A204.1 (cell line): ENCODE data around the gene GPR107.

Experiments
- FAIRE-seq: peaks from 2 replicates; lab custom pipeline; 2012; peaks lifted over from hg19 to GRCh38; lab: Jason Lieb, UNC

Gene GPR107

DNA sequence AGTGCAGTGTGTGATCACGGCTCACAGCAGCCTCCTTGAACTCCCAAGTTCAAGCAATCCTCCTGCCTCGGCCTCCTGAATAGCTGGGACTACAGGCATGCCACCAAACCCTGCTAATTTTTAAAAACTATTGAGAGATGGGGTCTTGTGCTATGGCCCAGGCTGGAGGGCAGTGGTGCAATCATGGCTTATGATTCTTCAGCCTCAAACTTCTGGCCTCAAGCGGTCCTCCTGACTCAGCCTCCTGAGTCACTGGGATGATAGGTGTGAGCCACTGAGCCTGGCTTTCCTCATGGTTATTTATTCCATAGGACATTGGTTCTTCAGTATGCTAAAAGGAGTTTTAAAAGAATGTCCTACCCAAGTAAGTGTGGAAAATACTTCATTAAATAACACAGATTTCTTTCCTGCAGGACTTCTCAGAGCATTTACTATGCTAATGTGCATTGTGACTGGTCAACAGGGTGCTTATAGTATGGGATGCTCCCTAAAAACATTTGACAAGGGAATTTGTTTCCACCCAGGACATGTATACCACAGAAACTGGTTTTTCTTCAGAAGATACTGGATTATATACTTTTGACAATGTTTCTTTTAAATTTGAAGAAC lies 107.3 kb downstream of the GPR107 start:
- no peak for FAIRE-seq

DNA sequence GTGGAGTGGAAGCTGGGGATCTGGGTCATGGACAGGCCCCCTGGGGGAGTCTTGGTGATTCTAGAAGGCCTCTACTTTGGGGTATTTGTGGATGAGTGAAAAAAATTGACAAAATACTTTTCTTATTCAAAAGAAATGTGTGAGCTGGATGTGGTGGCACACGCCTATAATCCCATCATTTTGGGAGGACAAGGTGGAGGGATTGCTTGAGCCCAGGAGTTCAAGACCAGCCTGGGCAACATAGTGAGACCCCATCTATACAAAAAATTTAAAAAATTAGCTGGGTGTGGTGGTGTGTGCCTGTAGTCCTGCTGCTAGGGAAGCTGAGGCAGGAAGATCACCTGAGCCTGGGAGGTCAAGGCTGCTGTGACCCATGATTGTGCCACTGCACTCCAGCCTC lies 111.9 kb downstream of the GPR107 start:
- no peak for FAIRE-seq

DNA sequence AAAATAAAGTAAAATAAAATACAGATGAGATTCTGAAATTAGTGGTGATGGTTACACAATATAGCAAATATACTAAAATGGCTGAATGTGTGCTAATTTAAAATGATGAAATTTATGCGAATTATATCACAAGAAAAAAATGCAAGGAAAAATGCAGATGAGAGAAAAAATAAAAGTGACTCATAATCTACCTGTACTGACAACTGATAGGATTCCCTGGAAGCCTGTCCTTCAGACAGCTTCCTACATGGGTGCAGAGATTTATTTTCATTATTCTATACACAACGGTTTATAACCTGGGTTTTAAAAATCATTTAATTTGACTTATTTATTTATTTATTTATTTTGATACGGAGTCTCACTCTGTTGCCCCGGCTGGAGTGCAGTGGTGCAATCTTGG lies 112.7 kb downstream of the GPR107 start:
- FAIRE-seq = no peak

DNA sequence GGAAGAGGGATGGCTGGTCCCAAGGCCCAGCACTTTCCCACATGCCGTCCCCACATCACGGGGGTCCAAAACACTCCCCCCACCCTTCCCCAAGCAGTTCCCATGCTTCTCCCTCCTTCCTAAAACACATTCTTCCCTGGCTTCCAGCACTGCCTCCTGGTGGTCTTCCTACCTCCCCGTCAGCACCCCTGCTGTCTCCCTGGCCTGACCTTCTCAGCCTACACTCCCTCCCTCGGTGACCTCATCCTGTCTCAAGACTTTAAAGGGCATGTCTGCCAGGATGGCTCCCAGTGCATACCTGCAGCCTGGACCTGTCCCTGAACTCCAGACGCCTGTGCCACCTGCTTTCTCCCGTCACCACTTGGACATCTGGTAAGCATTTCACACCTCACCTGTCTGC lies 114.2 kb downstream of the GPR107 start:
- FAIRE-seq = no peak

DNA sequence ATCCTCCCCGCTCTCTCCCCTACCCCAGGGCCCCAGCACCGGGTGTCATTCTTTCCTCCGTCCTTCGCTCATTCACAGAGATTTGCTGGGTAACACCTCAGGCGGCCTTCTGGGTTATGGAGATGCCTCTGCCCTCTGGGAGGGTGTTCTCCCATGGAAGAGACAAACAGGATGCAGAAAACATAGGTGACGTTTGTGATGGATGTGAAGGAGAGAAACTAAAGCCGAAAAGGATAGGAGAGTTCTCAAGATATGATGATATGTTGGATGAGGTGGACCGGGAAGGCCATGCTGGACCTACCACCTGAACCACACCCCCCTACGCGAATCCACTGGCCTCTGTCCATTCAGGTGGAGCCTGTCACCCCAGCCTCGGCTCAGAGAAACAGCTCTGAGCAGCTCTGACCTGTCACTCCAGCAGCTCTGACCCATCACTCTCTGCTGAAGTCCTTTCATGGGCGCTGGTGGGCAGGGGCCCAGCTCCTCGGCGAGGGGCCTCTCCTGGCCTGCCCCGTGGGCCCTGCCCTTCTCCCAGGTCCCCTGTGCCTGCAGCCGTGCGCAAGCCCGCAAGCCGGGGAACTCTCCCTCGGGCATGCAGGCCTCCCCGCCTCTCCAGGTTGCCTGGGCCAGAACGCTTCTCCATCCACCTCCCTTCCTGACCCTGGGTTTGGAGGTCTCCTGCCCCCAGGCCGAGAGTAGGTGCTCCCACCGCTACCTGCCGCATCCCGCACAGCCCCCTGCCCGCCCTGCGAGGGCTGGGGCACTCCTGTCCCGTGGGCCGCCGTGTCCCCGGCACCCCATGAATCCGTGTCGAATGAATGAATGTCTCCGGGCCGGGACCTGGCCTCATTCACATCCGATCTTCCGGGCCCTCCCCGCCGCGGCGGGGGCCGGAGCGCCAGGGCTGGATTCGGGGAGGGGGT lies 117.8 kb downstream of the GPR107 start:
- FAIRE-seq = no peak

DNA sequence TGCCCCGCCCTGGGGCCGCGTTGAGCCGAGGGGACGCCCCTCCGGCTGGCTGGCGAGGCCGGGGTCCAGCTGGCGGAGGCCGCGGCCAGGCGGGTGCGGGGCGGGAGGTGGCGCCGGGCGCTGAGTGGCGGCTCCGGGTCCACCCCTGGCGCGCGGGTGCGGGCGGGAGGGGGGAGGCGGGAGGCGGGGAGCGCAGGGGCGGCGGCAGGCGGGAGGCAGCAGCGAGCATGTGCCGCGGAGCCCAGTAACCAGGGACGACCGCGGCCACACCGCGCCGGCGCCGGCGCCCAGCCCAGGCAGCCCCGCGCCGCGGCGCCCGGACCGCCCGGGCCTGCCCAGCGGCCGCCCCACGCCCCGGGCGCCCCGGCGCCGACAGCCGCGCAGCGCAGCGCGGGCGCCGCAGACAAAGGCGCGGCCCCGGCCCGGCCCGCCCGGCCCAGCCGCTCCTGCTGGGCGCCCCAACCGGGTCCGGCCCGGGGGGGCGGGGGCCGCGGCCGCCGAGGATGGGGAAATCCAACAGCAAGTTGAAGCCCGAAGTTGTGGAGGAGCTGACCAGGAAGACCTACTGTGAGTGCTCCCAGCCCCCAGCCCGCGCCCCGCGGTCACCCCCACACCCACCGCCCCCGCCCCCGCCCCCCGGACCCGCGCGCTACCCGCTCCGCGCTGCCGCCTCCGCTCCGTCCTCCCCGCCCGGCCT lies 118.6 kb downstream of the GPR107 start, which contains the start of gene NCS1:
TSS of gene NCS1 (plus strand) at position 244 of the 697 bp plus-strand sequence. CDS start at position 504, 260 bp downstream.
- FAIRE-seq = no peak

DNA sequence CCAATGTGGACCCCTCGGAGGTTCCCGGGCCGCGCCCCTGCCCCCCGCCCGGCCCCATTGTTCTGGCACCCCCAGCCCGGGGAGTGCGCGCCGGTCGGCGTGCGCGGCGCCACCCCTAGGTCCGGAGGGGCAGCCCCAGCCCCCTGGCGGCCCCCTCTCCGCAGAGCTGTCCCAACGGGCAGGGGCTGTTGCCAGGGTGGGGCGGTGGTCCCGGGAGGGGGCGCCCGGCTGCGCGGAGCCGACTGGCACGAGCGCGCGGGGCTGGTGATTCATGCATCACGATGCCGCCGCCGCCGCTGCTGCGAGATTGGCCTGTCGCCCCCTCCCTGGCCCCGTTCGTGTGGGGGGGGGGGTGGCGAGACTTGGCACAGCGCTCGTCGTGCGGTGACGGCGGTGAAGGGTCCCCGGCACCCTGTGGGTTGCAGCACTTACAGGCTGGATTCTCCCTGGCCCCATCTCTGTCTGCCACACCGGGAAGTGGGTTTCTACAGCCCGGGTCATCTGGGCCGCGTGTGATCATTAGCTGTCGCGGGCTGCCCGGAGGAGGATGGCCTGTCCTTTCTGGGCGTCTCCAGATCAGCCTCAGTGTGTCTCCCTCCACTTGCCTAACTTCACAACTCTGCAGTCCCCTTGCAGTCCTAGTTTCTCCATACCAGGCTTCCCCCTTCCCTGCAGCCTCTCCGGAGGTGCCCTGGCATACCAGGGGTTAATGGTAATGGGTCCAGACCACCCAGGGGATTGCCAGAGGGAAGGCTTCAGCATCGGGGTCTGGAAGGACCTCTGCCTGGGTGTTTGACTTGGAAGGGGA lies 119.4 kb downstream of the GPR107 start:
- no peak for FAIRE-seq

DNA sequence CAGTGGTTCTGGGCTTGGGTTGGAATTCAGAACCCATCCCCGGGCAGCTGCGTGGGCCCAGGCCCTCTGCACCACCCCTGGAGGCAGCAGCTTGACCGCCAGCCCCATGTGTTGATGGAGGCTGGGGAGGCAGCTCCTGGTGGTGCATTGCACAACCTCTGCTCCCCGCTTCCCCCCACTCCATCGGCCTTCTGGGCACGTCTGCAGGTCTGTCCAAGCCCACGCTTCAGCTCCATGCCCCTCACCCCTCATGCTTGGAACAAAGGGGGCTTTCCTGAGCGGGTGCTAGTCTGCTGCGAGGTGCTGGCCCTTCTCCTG lies 119.9 kb downstream of the GPR107 start:
- FAIRE-seq = no peak

DNA sequence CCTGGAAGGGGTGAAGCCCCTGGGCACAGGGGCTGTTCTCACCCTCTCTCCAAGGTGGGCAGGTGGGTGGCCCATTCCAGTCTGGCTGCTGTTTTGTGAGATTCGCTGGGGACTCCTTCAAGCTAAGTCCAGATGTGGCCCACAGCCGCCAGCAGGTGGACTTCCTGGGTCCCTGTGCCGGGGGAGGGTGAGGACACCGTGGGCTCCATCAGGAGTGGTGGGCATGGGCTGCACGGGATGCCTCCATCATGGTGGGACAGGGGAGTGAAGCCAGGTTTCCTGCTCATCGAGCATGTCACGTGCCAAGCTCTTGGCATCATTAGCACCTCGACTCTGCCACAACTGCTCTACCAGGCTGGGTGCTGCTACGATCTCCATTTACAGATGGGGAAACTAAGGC lies 120.3 kb downstream of the GPR107 start:
- no peak for FAIRE-seq

DNA sequence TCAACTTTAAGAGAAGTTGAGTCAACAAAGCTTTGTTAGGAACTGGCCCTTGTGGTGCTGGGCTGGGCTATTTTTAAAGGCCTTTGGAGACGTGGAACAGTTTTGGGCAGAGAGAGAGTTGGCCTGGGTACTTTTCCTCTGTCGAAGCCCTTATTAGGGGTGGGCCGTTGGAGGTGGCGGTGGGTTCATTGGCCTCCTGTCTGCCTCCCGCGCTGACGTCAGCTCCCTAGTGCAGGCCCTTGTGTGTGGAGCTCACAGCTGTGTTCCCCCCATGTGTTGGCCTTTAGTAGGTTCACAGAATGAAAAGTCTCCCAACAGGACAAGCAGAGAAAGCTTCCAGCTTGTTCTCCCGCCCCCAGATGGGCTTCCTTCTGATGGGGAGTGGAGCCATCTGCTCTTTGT lies 121.2 kb downstream of the GPR107 start:
- FAIRE-seq = no peak

DNA sequence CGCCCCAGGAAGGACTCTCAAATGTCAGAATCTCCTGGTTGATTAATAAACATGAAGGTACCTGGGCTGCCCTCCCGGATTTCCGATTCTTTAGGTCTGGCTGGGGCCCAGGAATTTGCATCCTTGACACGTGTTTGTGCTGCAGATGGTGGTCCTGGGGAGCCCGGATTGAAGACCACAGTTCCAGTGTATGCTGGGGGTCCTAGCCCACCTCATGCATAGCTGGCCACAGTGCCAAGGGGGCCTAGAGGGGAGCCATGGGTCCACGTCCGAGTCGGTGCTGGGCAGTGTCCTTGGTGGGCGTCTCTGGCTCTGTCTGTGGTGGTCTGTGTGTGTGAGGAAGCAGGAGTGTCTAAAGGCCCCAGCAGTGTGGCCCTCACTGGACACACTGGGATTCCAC lies 121.6 kb downstream of the GPR107 start:
- FAIRE-seq = no peak

DNA sequence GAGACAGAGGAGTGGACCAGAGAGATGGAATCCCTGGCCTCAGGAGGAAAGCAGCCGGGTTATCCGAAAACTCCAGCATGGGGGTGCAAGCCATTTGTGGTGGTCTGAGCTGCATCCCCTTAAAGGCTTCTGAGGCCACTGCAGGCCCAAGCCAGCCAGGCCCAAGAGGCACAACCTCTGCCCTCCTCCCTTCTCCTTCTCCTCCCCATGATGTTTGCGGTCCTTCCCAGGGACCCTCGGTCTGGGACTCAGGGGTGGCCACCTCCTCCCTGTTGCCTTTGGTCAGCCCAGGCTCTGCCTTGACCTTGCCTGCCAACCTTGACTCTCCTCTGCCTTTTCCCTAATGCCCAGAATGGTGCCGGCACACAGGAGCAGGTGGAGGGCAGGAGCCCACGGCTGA lies 123.1 kb downstream of the GPR107 start:
- FAIRE-seq = no peak

DNA sequence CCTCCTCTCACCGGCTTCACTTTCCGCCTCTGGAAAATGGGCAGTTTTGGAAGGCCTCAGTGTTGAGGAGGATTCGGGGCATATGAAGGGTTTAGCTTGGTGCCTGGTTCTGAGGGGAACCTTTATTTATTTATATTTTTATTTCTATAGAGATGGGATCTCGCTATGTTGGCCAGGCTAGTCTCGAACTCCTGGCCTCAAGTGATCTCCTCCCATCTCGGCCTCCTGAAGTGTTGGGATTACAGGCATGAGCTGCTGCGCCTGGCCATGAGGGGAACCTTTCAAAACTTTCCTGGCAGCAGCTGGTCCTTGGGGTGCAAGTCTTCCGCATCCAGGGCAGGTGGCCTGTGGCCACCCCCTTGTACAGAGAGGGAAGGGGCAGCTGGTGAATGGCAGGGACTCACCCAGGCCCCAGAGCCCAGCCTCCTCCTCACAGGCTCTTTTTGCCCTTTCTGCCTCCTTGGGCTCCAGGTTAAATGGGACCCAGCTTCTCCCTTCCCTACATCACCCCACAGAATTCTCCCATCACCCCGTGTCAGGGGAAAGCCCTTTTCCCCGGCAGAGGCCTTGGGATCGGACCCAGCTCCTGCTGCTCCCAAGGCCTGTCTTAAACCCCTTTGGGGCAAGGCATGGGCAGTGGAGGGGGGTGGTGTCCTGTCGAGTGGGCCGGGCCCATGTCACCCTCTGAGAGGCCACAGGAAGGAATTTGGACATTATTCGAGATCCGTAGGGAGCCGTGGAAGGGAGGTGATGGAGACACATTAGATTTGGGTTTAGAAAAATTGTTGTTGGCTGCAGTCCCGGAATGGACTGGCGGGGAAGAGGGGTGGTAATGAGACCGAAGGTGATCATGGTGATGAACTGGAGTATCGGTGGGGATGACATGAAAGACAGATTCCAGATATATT lies 124.4 kb downstream of the GPR107 start:
- FAIRE-seq = no peak

DNA sequence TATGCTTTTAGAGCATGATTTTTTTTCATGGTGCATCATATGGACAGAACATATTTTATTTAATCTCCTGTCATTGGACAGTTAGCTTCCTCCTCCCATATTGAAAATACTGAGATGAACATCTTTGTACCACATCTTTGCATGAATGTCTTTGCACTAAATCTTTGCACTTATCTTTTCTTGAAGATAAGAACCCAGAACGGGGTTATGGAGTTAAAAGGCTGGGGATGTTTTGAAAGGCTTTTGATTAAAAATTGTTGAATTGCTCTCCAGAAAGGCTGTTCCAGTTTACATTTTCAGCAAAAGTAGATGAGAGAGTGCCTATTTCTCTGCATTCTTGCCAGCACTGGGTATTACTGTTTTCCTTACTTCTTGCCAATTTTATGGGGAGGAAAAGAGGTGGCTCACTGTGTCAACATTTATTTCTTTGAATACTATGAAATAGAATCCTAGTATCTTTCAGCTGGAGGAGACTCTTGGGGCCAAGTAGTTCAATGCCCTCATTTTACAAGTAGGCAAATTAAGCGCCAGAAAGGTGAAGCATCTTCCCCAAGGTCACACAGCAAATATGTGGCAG lies 125.7 kb downstream of the GPR107 start:
- FAIRE-seq = no peak

DNA sequence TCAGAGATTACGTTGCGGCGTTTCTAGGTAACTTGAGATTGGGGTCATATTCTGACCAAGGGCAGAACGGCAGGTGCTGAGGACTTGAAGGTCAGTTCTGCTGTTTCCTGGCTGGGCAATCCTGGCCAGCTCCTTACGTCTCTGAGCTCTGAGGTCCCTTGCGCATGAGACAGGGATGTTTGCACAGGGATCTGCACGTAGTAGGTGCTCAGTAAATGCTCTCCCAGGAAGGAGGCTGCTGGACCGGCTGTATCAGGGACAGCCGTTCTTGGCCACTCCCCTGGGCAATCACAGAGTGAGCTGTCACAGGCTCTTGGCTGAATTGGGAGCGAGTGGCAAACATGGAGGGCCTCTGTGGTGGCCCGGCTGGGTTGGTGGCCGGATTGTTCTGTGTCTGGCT lies 126.8 kb downstream of the GPR107 start:
- no peak for FAIRE-seq

DNA sequence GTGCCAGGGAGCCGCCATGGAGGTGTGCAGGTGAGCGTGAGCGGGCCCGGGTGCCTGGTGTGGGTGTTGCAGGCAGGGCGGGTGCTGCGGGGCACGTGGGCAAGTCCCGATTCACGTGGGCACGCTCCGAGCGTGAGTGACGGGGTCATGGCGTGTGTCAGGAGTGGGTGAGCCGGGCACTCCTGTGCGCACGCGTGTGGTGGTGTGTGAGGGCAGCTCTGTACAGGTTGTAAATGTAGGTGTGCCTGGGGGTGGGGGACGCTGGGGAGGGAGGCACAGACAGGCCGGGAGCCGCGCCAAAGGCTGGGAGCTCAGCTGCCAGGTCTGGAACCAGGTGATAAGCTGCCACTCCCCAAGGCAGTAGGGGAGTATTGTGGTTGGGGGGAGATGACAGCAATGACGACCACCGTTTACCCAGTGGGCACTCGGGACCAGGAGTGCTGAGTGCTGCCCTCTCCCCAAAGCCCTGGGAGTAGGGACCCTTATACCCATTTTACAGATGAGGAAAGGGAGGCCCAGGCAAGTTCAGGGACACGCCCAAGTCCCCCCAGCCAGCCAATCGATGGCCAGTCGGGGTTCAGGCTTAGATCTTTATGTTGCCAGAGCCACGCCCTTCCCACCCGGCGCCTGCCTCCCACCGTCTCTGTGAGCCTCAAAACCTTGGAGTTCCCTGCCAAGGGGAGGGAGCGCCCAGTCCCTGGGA lies 128.1 kb downstream of the GPR107 start:
- no peak for FAIRE-seq

DNA sequence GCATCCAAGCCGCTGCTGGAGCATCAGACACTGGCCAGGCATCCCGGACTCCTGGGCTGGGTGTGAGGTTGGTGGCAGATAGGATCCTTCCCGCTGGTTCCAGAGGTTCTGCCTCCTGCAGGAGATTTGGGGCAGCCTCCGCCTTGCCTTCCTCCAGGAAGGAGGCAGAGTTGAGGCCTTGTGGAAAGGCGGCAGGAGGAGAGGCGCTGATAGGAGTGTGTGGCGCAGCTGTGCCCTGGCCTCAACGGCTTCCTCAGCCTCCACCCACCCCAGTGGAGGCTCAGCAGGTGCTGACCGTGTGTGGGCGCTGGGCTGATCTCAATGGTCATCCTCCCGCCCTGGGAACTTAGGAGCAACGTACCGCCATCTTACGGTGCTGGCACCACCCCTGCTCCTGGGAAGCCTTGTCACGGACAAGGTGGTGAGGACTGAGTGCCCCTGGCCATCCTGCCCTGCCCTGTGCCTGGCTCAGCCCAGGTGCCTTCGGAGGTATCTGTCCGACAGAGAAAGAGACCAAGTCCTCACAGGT lies 128.7 kb downstream of the GPR107 start:
- no peak for FAIRE-seq

DNA sequence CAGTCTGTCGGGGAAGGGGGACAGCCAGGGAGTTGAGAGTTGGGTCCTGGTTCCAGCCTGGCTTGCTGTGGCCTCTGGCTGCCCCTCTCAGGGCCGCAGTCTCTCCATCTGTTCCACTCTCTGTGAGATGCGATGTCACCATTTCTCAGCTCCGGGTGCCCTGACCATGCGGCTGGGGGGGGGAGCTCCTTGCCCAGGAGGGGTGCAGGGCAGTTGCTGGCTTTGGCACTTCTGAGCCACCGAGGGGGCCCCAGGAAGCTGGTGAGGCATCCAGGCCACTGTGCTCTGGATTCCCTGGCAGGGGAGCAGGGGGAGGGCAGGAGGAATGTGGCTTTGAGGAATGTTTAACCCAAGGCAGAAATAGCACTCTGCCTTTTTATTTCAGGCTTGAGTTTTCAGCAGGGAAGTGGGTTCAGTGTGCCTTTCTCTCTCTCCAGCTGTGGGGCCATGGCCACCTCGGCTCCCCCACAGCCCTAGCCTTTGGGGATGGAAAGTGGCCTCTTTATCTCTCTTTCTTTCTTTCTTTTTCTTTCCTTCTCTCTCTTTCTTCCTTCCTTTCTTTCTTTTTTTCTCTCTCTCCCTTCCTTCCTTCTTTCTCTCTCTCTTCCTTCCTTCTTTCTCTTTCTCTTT lies 129.5 kb downstream of the GPR107 start:
- no peak for FAIRE-seq

DNA sequence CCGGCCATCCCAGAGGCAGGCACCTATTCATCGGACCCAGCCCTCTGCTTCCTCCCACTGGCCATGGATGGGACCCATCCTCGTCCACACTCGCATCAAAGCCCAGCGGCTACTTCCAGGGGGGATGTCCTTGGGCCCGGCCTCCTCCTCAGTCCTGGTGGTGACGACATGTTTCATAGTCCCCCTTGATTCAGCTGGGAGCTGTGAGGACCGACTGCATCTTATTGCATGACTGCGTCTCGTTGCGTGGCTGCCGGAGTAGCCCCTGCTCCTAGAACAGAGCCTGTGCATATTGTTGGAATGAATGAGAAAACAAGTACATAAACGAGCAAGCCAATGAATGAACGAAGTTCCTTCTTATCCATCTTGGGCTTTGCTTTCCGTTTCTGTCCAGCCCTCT lies 131.3 kb downstream of the GPR107 start:
- FAIRE-seq = no peak
